GM23248 (cell line): ENCODE data around the gene TNFRSF11A.

ENCODE experiments used
- EZH2 ChIP-seq: fragments of 200-600 bp; sonication (generic); IDR thresholded peaks from 2 replicates; pipeline ENCODE4 v1.6.1; 2018; ENCODE audit warnings: antibody characterized with exemption, mild to moderate bottlenecking; ENCODE audit not compliant: insufficient read depth, poor library complexity, severe bottlenecking
- EZH2phosphoT487 ChIP-seq: fragments of 200-600 bp; sonication (generic); IDR thresholded peaks from 2 replicates; pipeline ENCODE4 v1.6.1; 2018; ENCODE audit warnings: antibody characterized with exemption, moderate library complexity, mild to moderate bottlenecking, low read depth; ENCODE audit not compliant: insufficient read depth

DNA sequence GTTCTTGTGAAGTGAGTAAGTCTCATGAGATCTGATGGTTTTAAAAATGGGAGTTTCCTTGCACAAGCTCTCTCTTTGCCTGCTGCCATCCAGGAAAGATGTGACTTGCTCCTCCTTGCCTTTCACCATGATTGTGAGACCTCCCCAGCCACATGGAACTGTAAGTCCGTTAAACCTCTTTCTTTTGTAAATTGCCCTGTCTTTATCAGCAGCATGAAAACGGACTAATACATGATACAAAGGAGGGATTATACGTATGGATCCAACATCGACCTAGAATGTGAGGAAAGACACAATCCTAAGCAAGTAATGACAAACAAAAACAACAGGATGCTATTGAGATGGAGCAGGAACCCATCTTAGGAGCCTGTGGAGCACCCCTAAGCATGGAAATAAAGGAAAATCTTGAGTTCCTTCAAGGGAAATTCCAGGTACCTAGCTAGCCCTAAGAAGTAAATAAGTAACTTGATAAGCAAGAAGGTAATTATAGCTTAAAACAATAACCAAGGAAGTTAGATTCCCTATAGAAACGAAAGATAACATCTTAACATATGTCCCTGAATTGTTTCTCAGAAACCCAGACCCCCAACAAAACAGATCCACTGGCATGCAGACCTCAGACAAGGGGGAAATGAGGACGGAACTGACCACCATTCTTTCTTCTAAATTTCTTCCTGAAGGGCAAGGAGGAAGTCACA lies 1.5 kb upstream of the TNFRSF11A start:
- TF ChIP-seq EZH2 (peak; percentile 84), EZH2phosphoT487 (no peak)
